Osteoblast (primary cell): Measurements from ENCODE around the gene ANLN. TPM values are rescaled to one million over a fixed set of nuclear protein-coding genes. Genes with fewer than 3 reads are reported as not detected.

Experiments
- DNase-seq: peaks from one replicate; pipeline ENCODE4 v3.0.0; 2011; ENCODE audit warnings: low spot score, mixed read lengths; ENCODE audit not compliant: insufficient read length; ENCODE audit errors: missing footprints
- H2AFZ ChIP-seq: 2 replicates; pipeline ENCODE4 v1.6.0; 2011; ENCODE audit warnings: mild to moderate bottlenecking, low read length
- H3K27ac ChIP-seq: 2 replicates; pipeline ENCODE4 v1.5.1; 2011; ENCODE audit warnings: mild to moderate bottlenecking, low read depth, low read length, moderate library complexity
- H3K27me3 ChIP-seq: 2 replicates; pipeline ENCODE4 v1.6.0; 2012; ENCODE audit warnings: mild to moderate bottlenecking, control low read depth, inconsistent platforms, low read length, moderate library complexity; ENCODE audit not compliant: insufficient read depth
- H3K36me3 ChIP-seq: 2 replicates; pipeline ENCODE4 v1.5.1; 2011; ENCODE audit warnings: mild to moderate bottlenecking, low read length, control low read depth, moderate library complexity; ENCODE audit not compliant: insufficient read depth
- H3K4me1 ChIP-seq: 2 replicates; pipeline ENCODE4 v1.5.1; 2011; ENCODE audit warnings: mild to moderate bottlenecking, low read length, control low read depth, moderate library complexity; ENCODE audit not compliant: insufficient read depth
- H3K4me2 ChIP-seq: 2 replicates; pipeline ENCODE4 v1.6.0; 2011; ENCODE audit warnings: mild to moderate bottlenecking, low read length; ENCODE audit not compliant: insufficient read depth
- H3K4me3 ChIP-seq: fragments of 200-600 bp; sonication (generic); 3 replicates; pipeline ENCODE4 v1.5.1; 2012; ENCODE audit warnings: mild to moderate bottlenecking, low read length, inconsistent platforms; ENCODE audit not compliant: insufficient read depth
- H3K79me2 ChIP-seq: 2 replicates; pipeline ENCODE4 v1.6.0; 2012; ENCODE audit warnings: mild to moderate bottlenecking, low read length, control low read depth, inconsistent platforms; ENCODE audit not compliant: insufficient read depth
- H3K9me3 ChIP-seq: 2 replicates; pipeline ENCODE4 v1.5.1; 2011; ENCODE audit warnings: low read depth, low read length, control low read depth
- H4K20me1 ChIP-seq: 2 replicates; pipeline ENCODE4 v1.6.0; 2012; ENCODE audit warnings: mild to moderate bottlenecking, low read length, control low read depth; ENCODE audit not compliant: insufficient read depth
- CTCF ChIP-seq: IDR thresholded peaks from 2 replicates; pipeline ENCODE4 v1.5.1; 2011; ENCODE audit warnings: mild to moderate bottlenecking, low read depth, low read length, moderate library complexity; ENCODE audit errors: extremely low read depth
- total RNA-seq: library from RNA; depleted of rRNA; stranded (reverse); fragments of >200 nt; gene quantifications from 2 replicates; pipeline ENCODE4 v1.2.3, GENCODE V29; 2012

Gene ANLN
- total RNA-seq, 1 donor, result 12.7 TPM

GRCh38 chr7:36346260-36346831 is 43.3 kb upstream of the ANLN start:
- no peaks in the 10 kb centered on the region for H3K9me3 ChIP-seq
- H3K36me3 ChIP-seq, result no peaks in the 10 kb centered on the region
- no peaks in the 10 kb centered on the region for H3K79me2 ChIP-seq
- no peak for DNase-seq
- no peak overlapping the region for H2AFZ ChIP-seq
- H3K27ac ChIP-seq, result no peak overlapping the region
- no peaks in the 10 kb centered on the region for H3K27me3 ChIP-seq
- TF ChIP-seq CTCF, result no peak
- no peaks in the 10 kb centered on the region for H4K20me1 ChIP-seq
- no peak overlapping the region for H3K4me3 ChIP-seq
- peaks cover 9% of the 10 kb centered on the region for H3K4me1 ChIP-seq
- no peak overlapping the region for H3K4me2 ChIP-seq

GRCh38 chr7:36348256-36348655 is 41.4 kb upstream of the ANLN start:
- Histone ChIP-seq H3K79me2 (no peaks in the 10 kb centered on the region), H3K27ac (no peak overlapping the region), H2AFZ (no peak overlapping the region), H3K9me3 (no peaks in the 10 kb centered on the region), H3K4me1 (peaks cover 9% of the 10 kb centered on the region), H4K20me1 (no peaks in the 10 kb centered on the region), H3K4me2 (no peak overlapping the region), H3K27me3 (no peaks in the 10 kb centered on the region), H3K4me3 (no peak overlapping the region), H3K36me3 (no peaks in the 10 kb centered on the region)
- peak; percentile 43 for DNase-seq
- no peak for TF ChIP-seq CTCF

GRCh38 chr7:36348771-36349170 is 40.9 kb upstream of the ANLN start:
- no peak overlapping the region for H2AFZ ChIP-seq

GRCh38 chr7:36349626-36350025 is 40.0 kb upstream of the ANLN start:
- DNase-seq, result no peak
- H3K9me3 ChIP-seq, result no peaks in the 10 kb centered on the region
- no peaks in the 10 kb centered on the region for H4K20me1 ChIP-seq
- H3K4me1 ChIP-seq, result peaks cover 9% of the 10 kb centered on the region
- H3K79me2 ChIP-seq, result no peaks in the 10 kb centered on the region
- H3K27ac ChIP-seq, result no peak overlapping the region
- no peak overlapping the region for H3K4me3 ChIP-seq
- no peak overlapping the region for H2AFZ ChIP-seq
- no peak for TF ChIP-seq CTCF
- no peaks in the 10 kb centered on the region for H3K36me3 ChIP-seq
- no peak overlapping the region for H3K4me2 ChIP-seq
- no peaks in the 10 kb centered on the region for H3K27me3 ChIP-seq

More at GRCh38 chr7:36348771-36349170, 40.9 kb upstream of the ANLN start:
- H3K9me3 ChIP-seq, result no peaks in the 10 kb centered on the region
- DNase-seq, result no peak
- no peak for TF ChIP-seq CTCF
- H3K27ac ChIP-seq, result no peak overlapping the region
- H4K20me1 ChIP-seq, result no peaks in the 10 kb centered on the region
- H3K4me3 ChIP-seq, result no peak overlapping the region
- H3K27me3 ChIP-seq, result no peaks in the 10 kb centered on the region
- no peaks in the 10 kb centered on the region for H3K79me2 ChIP-seq
- no peaks in the 10 kb centered on the region for H3K36me3 ChIP-seq
- peaks cover 9% of the 10 kb centered on the region for H3K4me1 ChIP-seq
- H3K4me2 ChIP-seq, result no peak overlapping the region
